Epidermal melanocyte (primary cell): ENCODE measurements around the gene OR12D1.

Experiments used
- DNase-seq: peaks from one replicate; pipeline ENCODE4 v3.0.0; 2011; ENCODE audit warnings: low spot score; ENCODE audit not compliant: insufficient read length

The OR12D1 gene

GRCh38 chr6:29465279-29465678 is 50.6 kb downstream of the OR12D1 start:
- DNase-seq = no peak

GRCh38 chr6:29465801-29466200 is 51.1 kb downstream of the OR12D1 start:
- DNase-seq = no peak

- DNase-seq = no peak
Measured at GRCh38 chr6:29466241-29466640, 51.5 kb downstream of the OR12D1 start.
